SIG-M5 treated with dmso at 0.1 percent for 504 hours (cell line): Measurements from ENCODE around the gene CACNA1D.
"Not testable (repeated sequence)": the region's sequence is repeated elsewhere in the genome, so short reads cannot be mapped to it uniquely, and the experiment has no call there.

ENCODE experiments used
- DNase-seq: peaks from one replicate; lab custom pipeline; 2025; ENCODE audit not compliant: unreplicated experiment; lab: John Stamatoyannopoulos, UW

CACNA1D gene

GRCh38 chr3:53571264-53571663 lies 76.9 kb downstream of the CACNA1D start:
- no peak for DNase-seq

- DNase-seq: not testable (repeated sequence)
Observed at GRCh38 chr3:53572184-53572583, 77.8 kb downstream of the CACNA1D start.

GRCh38 chr3:53577506-53577905 lies 83.1 kb downstream of the CACNA1D start:
- peak; percentile 56 for DNase-seq

GRCh38 chr3:53579636-53580035 lies 85.2 kb downstream of the CACNA1D start:
- no peak for DNase-seq

GRCh38 chr3:53581671-53582070 lies 87.3 kb downstream of the CACNA1D start:
- peak; percentile 44 for DNase-seq

- DNase-seq: no peak
Observed at GRCh38 chr3:53583161-53583690, 88.8 kb downstream of the CACNA1D start.

GRCh38 chr3:53585049-53585448 lies 90.6 kb downstream of the CACNA1D start:
- peak; percentile 21 for DNase-seq

GRCh38 chr3:53585627-53586026 lies 91.2 kb downstream of the CACNA1D start:
- no peak for DNase-seq

- no peak for DNase-seq
Observed at GRCh38 chr3:53588122-53588521, 93.7 kb downstream of the CACNA1D start.

GRCh38 chr3:53589201-53589600 lies 94.8 kb downstream of the CACNA1D start:
- no peak for DNase-seq

GRCh38 chr3:53589806-53590205 lies 95.4 kb downstream of the CACNA1D start:
- no peak for DNase-seq

- DNase-seq: no peak
Observed at GRCh38 chr3:53590606-53591005, 96.2 kb downstream of the CACNA1D start.

- no peak for DNase-seq
Observed at GRCh38 chr3:53591646-53592045, 97.2 kb downstream of the CACNA1D start.

GRCh38 chr3:53592862-53593261 lies 98.5 kb downstream of the CACNA1D start:
- DNase-seq: no peak

- DNase-seq: no peak
Observed at GRCh38 chr3:53593611-53594010, 99.2 kb downstream of the CACNA1D start.

- no peak for DNase-seq
Observed at GRCh38 chr3:53594276-53594675, 99.9 kb downstream of the CACNA1D start.

GRCh38 chr3:53595660-53596059 lies 101.2 kb downstream of the CACNA1D start:
- no peak for DNase-seq

- no peak for DNase-seq
Observed at GRCh38 chr3:53597136-53597915, 102.9 kb downstream of the CACNA1D start.

- DNase-seq: no peak
Observed at GRCh38 chr3:53599771-53600170, 105.4 kb downstream of the CACNA1D start.

- DNase-seq: no peak
Observed at GRCh38 chr3:53602866-53603265, 108.5 kb downstream of the CACNA1D start.

- no peak for DNase-seq
Observed at GRCh38 chr3:53604232-53604631, 109.8 kb downstream of the CACNA1D start.

- DNase-seq: no peak
Observed at GRCh38 chr3:53606793-53607192, 112.4 kb downstream of the CACNA1D start.

GRCh38 chr3:53612508-53612907 lies 118.1 kb downstream of the CACNA1D start:
- DNase-seq: no peak
